ENCODE results near the gene TBC1D22B. TPM values are rescaled to one million over a fixed set of nuclear protein-coding genes. Genes with fewer than 3 reads are reported as not detected.

The TBC1D22B gene
- total RNA-seq, 1 donor from 2014 or later, result 12.5 TPM

GRCh38 chr6:37233541-37233940 lies 24.0 kb upstream of the TBC1D22B start:
- Histone ChIP-seq H3K4me1 (no peaks in the 10 kb centered on the region), H3K4me3 (no peak overlapping the region), H3K9me3 (no peaks in the 10 kb centered on the region), H3K27me3 (no peaks in the 10 kb centered on the region), H3K27ac (no peak overlapping the region), H3K36me3 (no peaks in the 10 kb centered on the region)
- TF ChIP-seq CTCF (IDR thresholded peaks at IDR 0.05) (no peak), POLR2AphosphoS5 (IDR thresholded peaks at IDR 0.05; ENCODE audit: insufficient read depth in 1 of 2, low read depth in 1 of 2) (no peak), POLR2A (IDR thresholded peaks at IDR 0.05) (no peak)
- intact Hi-C loops (cut with DNase I), result no loop called here
- no peak for DNase-seq (ENCODE audit: extremely low spot score in 2 of 2)

- intact Hi-C loops (cut with DNase I), result no loop called here
- DNase-seq (ENCODE audit: extremely low spot score in 2 of 2), result no peak
Measured at GRCh38 chr6:37236921-37237320, 20.7 kb upstream of the TBC1D22B start.

GRCh38 chr6:37237789-37238188 lies 19.8 kb upstream of the TBC1D22B start:
- no peak overlapping the region for H3K27ac ChIP-seq
- H3K9me3 ChIP-seq, result no peaks in the 10 kb centered on the region
- H3K36me3 ChIP-seq, result no peaks in the 10 kb centered on the region
- intact Hi-C loops (cut with DNase I), result no loop called here
- no peak for DNase-seq (ENCODE audit: extremely low spot score in 2 of 2)
- no peak for TF ChIP-seq CTCF (IDR thresholded peaks at IDR 0.05)
- no peak for TF ChIP-seq POLR2A (IDR thresholded peaks at IDR 0.05)
- no peak for TF ChIP-seq POLR2AphosphoS5 (IDR thresholded peaks at IDR 0.05; ENCODE audit: insufficient read depth in 1 of 2, low read depth in 1 of 2)
- peaks cover 22% of the 10 kb centered on the region for H3K4me1 ChIP-seq
- no peaks in the 10 kb centered on the region for H3K27me3 ChIP-seq
- no peak overlapping the region for H3K4me3 ChIP-seq

More at GRCh38 chr6:37236921-37237320, 20.7 kb upstream of the TBC1D22B start:
- Histone ChIP-seq H3K9me3 (no peaks in the 10 kb centered on the region), H3K36me3 (no peaks in the 10 kb centered on the region), H3K27me3 (no peaks in the 10 kb centered on the region), H3K4me1 (peaks cover 14% of the 10 kb centered on the region), H3K27ac (no peak overlapping the region), H3K4me3 (no peak overlapping the region)
- TF ChIP-seq CTCF (IDR thresholded peaks at IDR 0.05) (no peak), POLR2AphosphoS5 (IDR thresholded peaks at IDR 0.05; ENCODE audit: insufficient read depth in 1 of 2, low read depth in 1 of 2) (no peak), POLR2A (IDR thresholded peaks at IDR 0.05) (no peak)

GRCh38 chr6:37238381-37238780 lies 19.2 kb upstream of the TBC1D22B start:
- Histone ChIP-seq H3K9me3 (no peaks in the 10 kb centered on the region), H3K36me3 (no peaks in the 10 kb centered on the region), H3K27me3 (no peaks in the 10 kb centered on the region), H3K27ac (peak overlapping the region; percentile 76), H3K4me1 (peaks cover 28% of the 10 kb centered on the region), H3K4me3 (no peak overlapping the region)
- DNase-seq (ENCODE audit: extremely low spot score in 2 of 2), result no peak
- intact Hi-C loops (cut with DNase I), result no loop called here
- TF ChIP-seq CTCF (IDR thresholded peaks at IDR 0.05) (no peak), POLR2A (IDR thresholded peaks at IDR 0.05) (no peak), POLR2AphosphoS5 (IDR thresholded peaks at IDR 0.05; ENCODE audit: insufficient read depth in 1 of 2, low read depth in 1 of 2) (no peak)

- Histone ChIP-seq H3K9me3 (no peaks in the 10 kb centered on the region), H3K4me3 (no peak overlapping the region), H3K4me1 (peaks cover 37% of the 10 kb centered on the region), H3K27me3 (no peaks in the 10 kb centered on the region), H3K36me3 (no peaks in the 10 kb centered on the region), H3K27ac (peak overlapping the region; percentile 76)
- no peak for DNase-seq (ENCODE audit: extremely low spot score in 2 of 2)
- TF ChIP-seq CTCF (IDR thresholded peaks at IDR 0.05), result no peak
- no peak for TF ChIP-seq POLR2A (IDR thresholded peaks at IDR 0.05)
- no peak for TF ChIP-seq POLR2AphosphoS5 (IDR thresholded peaks at IDR 0.05; ENCODE audit: insufficient read depth in 1 of 2, low read depth in 1 of 2)
- intact Hi-C loops (cut with DNase I), result no loop called here
Measured at GRCh38 chr6:37239526-37239925, 18.0 kb upstream of the TBC1D22B start.
